Lower lobe of right lung (tissue), 2 donors: Measurements from ENCODE around the gene DNLZ. TPM values are rescaled to one million over a fixed set of nuclear protein-coding genes. Genes with fewer than 3 reads are reported as not detected.

Source experiments
- ATAC-seq, 2 donors: fragments of 200-7000 bp; cut with Tn5 transposase; one replicate each; pipeline ENCODE4 v1.9.1; 2020 to 2022; ENCODE audit warnings: mild to moderate bottlenecking in 2 of 2, moderate library complexity in 2 of 2
- DNase-seq: peaks from one replicate; pipeline ENCODE4 v3.0.0-alpha.2; 2020
- H3K27ac ChIP-seq: fragments of 200-600 bp; one replicate; pipeline ENCODE4 v1.8.0; 2022
- H3K27me3 ChIP-seq: fragments of 200-600 bp; one replicate; pipeline ENCODE4 v1.8.0; 2022; ENCODE audit warnings: low read depth
- H3K36me3 ChIP-seq: fragments of 200-600 bp; one replicate; pipeline ENCODE4 v1.8.0; 2022; ENCODE audit warnings: mild to moderate bottlenecking
- H3K4me1 ChIP-seq: fragments of 200-600 bp; one replicate; pipeline ENCODE4 v1.8.0; 2022
- H3K4me3 ChIP-seq: fragments of 200-600 bp; one replicate; pipeline ENCODE4 v1.8.0; 2022; ENCODE audit warnings: mild to moderate bottlenecking
- H3K9me3 ChIP-seq: fragments of 200-600 bp; one replicate; pipeline ENCODE4 v1.8.0; 2022
- intact Hi-C: fragments of 100-400 bp; cut with DNase I; formaldehyde crosslinking; loops from one replicate; pipeline ENCODE4 v1.11.0; 2022
- total RNA-seq: library from RNA; stranded (reverse); fragmentation: NEBNext Ultra II Directional; extraction: Animal tissue kit (Norgen Biotek cat#: 25700); gene quantifications from one replicate; pipeline ENCODE4 v1.2.1, GENCODE V29; 2021
- TF ChIP-seq, protein P1 (sequence below): fragments of 200-600 bp; IDR thresholded peaks from one replicate; pipeline ENCODE4 v1.8.0; 2022; ENCODE audit warnings: antibody characterized with exemption, mild to moderate bottlenecking
- donor health status: DM: no; HTN: yes; CAD: no; lungs with severe emphysema.

DNLZ gene
- total RNA-seq, 1 donor from 2014 or later = 12.9 TPM

GRCh38 chr9:136351252-136351800 is 12.2 kb downstream of the DNLZ start:
- TF ChIP-seq, protein P1, sequence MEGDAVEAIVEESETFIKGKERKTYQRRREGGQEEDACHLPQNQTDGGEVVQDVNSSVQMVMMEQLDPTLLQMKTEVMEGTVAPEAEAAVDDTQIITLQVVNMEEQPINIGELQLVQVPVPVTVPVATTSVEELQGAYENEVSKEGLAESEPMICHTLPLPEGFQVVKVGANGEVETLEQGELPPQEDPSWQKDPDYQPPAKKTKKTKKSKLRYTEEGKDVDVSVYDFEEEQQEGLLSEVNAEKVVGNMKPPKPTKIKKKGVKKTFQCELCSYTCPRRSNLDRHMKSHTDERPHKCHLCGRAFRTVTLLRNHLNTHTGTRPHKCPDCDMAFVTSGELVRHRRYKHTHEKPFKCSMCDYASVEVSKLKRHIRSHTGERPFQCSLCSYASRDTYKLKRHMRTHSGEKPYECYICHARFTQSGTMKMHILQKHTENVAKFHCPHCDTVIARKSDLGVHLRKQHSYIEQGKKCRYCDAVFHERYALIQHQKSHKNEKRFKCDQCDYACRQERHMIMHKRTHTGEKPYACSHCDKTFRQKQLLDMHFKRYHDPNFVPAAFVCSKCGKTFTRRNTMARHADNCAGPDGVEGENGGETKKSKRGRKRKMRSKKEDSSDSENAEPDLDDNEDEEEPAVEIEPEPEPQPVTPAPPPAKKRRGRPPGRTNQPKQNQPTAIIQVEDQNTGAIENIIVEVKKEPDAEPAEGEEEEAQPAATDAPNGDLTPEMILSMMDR = no peak
- ATAC-seq (no peak), DNase-seq (no peak)
- intact Hi-C loops = no loop called here
- H3K4me3 ChIP-seq = no peak overlapping the region
- no peak overlapping the region for H3K27ac ChIP-seq
- peaks cover 4% of the 10 kb centered on the region for H3K36me3 ChIP-seq
- H3K4me1 ChIP-seq = peaks cover 31% of the 10 kb centered on the region
- no peaks in the 10 kb centered on the region for H3K27me3 ChIP-seq
- no peaks in the 10 kb centered on the region for H3K9me3 ChIP-seq

- Histone ChIP-seq H3K4me1 (peaks cover 46% of the 10 kb centered on the region), H3K27me3 (no peaks in the 10 kb centered on the region), H3K4me3 (no peak overlapping the region), H3K9me3 (no peaks in the 10 kb centered on the region), H3K27ac (no peak overlapping the region), H3K36me3 (peaks cover 4% of the 10 kb centered on the region)
- TF ChIP-seq, protein P1 = no peak
- DNase-seq (no peak), ATAC-seq (no peak)
- intact Hi-C loops = no loop called here
Observed at GRCh38 chr9:136349546-136349945, 14.0 kb downstream of the DNLZ start.

DNA sequence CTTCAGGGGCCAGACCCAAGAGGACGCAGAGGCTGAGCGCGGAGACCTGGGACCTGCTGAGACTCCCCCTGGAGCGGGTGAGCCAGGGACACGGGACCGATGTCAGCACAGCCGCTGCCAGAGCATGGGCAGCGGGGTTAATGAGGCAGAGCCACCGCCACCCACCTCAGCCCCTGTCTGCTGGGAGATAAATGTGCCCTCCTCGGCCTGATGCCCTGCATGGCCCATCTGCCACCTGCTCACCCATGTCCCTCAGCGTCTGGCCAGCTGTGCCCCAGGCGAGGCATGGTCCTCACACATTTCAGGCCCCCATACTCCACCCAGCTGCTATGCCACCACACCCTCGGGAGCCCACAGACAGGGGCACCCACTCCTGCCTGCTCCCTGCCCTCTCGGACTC is 14.9 kb downstream of the DNLZ start:
- no peak for ATAC-seq
- Histone ChIP-seq H3K27ac (no peak overlapping the region), H3K36me3 (peaks cover 4% of the 10 kb centered on the region), H3K9me3 (no peaks in the 10 kb centered on the region), H3K4me3 (no peak overlapping the region), H3K4me1 (peaks cover 40% of the 10 kb centered on the region), H3K27me3 (no peaks in the 10 kb centered on the region)
- intact Hi-C loops = no loop called here
- TF ChIP-seq, protein P1 = no peak
- DNase-seq = no peak

- Histone ChIP-seq H3K9me3 (no peaks in the 10 kb centered on the region), H3K36me3 (peaks cover 4% of the 10 kb centered on the region), H3K27me3 (no peaks in the 10 kb centered on the region), H3K27ac (no peak overlapping the region), H3K4me3 (no peak overlapping the region), H3K4me1 (peaks cover 44% of the 10 kb centered on the region)
- no peak for DNase-seq
- no peak for ATAC-seq
- intact Hi-C loops = no loop called here
- TF ChIP-seq, protein P1 = no peak
Observed at GRCh38 chr9:136347472-136348256, 15.9 kb downstream of the DNLZ start.

GRCh38 chr9:136346927-136347465 is 16.5 kb downstream of the DNLZ start:
- no peaks in the 10 kb centered on the region for H3K9me3 ChIP-seq
- H3K4me3 ChIP-seq = no peak overlapping the region
- intact Hi-C loops = no loop called here
- TF ChIP-seq, protein P1 = no peak
- H3K27ac ChIP-seq = no peak overlapping the region
- H3K36me3 ChIP-seq = peaks cover 4% of the 10 kb centered on the region
- DNase-seq = no peak
- H3K27me3 ChIP-seq = no peaks in the 10 kb centered on the region
- ATAC-seq = no peak
- peaks cover 50% of the 10 kb centered on the region for H3K4me1 ChIP-seq
